HG02884 (cell line): Measurements from ENCODE around the gene SKI.
"Not testable (repeated sequence)": the region's sequence is repeated elsewhere in the genome, so short reads cannot be mapped to it uniquely, and the experiment has no call there.

Source experiments
- ATAC-seq: cut with Tn5 transposase; IDR thresholded peaks from one replicate; pipeline ENCODE4 v1.9.1; 2021; ENCODE audit warnings: mild to moderate bottlenecking, moderate library complexity; ENCODE audit not compliant: unreplicated experiment

Gene SKI

DNA sequence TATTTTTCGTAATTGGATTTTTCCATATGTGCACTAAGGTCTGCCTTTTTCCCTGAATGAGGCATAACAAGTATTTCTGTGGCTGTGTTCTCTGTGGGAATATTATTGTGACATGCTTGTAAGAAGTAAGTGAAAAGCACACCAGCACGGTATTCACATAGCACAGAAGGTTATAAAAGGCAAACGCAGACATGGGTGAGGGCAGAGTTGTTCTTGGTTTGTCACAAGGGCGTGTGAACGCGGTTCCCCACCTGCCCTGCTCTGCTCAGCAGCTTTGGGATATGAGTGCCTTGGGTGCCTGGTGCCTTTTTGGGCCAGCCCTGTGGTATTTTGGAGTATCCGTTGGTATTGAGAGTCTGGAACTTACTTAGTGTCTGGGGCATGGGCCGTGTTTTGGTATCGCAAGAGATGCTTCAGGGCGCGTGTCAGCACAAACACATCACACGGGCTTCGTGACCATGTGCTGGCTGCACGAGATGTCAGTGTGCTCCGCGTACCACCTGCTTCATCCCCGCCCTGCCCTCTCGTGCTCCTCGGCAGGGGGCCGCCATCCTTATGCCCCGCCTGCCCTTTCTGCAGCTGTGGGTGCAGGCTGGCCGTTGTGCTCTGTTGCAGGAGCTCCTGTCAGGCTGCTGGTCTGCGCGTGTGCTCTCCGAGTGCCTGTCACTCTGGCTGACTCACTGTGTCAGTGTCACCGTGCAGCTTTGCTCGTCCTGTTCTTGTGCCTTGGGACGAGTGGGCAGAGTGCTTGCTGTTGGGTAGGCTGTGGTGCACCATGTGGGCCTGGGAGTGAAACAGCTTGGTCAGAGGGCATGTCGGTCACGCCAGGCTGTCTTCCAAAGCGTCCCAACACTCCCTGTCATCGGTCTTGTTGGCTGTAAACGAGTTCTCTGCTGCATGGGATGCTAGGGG is 15.0 kb downstream of the SKI start:
- ATAC-seq: no peak

- not testable (repeated sequence) for ATAC-seq
These were observed 18.9 kb downstream of the SKI start for GRCh38 chr1:2247045-2247394.

GRCh38 chr1:2247760-2248126 is 19.6 kb downstream of the SKI start:
- ATAC-seq: no peak

DNA sequence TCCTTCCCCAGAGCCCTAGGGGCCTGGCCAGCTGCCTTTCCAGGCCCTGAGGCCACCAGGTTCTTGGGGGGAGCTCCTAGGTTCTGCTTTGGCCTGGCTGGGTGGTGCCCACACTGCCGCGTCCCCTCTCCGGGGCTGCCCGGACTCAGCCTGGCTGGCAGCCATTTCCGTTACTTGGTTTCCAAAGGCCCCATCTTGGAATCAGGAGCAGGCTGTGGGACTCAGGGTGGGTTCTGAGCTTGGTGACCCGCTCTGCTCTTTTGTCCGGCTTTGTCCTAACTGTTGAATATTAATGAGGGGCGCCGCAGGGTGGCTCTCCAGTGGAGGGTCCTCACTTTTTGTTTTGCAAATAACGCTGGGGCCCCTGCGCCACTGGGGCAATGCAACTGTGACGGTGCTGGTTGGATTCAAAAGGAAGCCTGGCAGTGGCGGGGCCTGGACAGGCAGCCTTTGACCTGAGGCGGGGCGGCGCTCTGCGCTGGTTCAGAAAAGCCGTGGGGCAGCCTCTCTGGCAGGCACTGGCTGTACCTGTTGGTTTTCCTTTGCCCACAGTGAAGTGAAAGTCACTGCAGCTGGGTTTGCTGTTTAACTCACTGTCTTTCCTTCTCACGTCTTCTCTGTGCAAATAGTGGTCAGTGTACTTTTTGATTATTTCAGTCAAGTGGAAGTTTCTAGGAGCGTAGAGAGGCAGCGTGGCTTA is 20.2 kb downstream of the SKI start:
- ATAC-seq: no peak

GRCh38 chr1:2248854-2249558 is 20.9 kb downstream of the SKI start:
- ATAC-seq: no peak

DNA sequence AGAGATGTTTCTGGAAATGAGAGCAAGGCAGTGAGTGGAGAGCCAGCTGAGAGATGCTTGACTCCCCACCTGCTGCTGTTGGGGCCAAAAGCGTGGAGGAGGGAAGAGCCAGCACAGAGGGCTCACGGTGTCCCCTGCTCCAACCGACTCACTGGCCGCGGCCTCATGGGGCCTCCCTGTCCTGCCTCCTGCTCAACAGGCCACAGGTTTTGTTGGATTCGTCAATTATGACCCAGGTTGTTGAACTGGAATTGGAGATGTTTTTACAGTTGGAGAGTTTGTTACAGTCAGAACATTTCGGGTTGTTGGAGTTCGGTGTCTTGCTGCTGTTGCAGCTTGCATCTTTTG is 21.4 kb downstream of the SKI start:
- ATAC-seq: no peak

GRCh38 chr1:2250721-2251281 is 22.7 kb downstream of the SKI start:
- no peak for ATAC-seq

DNA sequence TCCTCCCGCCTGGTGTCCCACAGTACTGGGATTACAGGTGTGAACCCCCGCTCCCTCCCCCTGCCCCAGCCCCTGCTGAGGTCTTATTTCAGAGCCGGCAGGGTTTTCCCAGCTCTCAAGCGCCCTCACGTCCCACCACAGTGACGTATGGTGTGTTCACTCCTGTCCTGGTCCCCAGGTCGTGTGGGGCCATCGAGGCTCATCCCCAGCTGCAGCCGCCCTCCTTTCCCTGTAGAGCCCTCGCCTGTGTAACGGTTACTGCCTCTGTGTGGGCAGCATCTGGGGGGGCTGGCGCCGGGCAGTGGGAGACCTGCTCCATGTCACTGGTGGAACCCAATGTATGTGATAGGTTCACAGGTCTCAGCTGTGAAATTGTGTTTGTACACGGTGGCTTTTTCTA is 23.2 kb downstream of the SKI start:
- ATAC-seq: no peak

GRCh38 chr1:2251786-2252185 is 23.7 kb downstream of the SKI start:
- no peak for ATAC-seq

GRCh38 chr1:2252423-2252822 is 24.3 kb downstream of the SKI start:
- no peak for ATAC-seq

GRCh38 chr1:2253036-2253796 is 25.1 kb downstream of the SKI start:
- no peak for ATAC-seq

GRCh38 chr1:2253797-2254480 is 25.8 kb downstream of the SKI start:
- no peak for ATAC-seq

- ATAC-seq: no peak
These were observed 26.9 kb downstream of the SKI start for GRCh38 chr1:2255047-2255419.

DNA sequence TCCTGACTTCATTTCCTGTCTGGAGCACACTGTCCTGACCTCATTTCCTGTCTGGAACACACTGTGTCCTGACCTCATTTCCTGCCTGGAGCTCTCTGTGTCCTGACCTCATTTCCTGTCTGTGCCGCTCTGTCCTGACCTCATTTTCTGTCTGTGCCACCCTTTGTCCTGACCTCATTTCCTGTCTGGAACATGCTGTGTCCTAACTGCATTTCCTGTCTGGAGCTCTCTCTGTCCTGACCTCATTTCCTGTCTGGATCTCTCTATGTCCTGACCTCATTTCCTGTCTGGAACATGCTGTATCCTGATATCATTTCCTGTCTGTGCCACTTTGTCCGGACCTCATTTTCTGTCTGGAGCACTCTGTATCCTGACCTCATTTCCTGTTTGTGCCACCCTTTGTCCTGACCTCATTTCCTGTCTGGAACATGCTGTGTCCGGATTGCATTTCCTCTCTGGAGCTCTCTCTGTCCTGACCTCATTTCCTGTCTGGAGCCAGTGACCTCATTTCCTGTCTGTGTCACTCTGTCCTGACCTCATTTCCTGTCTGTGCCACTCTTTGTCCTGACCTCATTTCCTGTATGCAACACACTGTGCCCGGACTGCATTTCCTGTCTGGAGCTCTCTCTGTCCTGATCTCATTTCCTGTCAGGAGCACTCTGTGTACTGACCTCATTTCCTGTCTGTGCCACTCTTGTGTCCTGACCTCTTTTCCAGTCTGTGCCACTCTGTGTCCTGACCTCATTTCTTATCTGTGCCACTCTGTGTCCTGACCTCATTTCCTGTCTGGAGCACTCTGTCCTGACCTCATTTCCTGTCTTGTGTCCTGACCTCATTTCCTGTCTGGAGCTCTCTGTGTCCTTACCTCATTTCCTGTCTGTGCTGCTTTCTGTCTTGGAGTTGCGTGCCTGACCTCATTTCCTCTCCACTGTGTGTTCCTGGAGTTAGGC is 27.6 kb downstream of the SKI start:
- ATAC-seq: no peak

DNA sequence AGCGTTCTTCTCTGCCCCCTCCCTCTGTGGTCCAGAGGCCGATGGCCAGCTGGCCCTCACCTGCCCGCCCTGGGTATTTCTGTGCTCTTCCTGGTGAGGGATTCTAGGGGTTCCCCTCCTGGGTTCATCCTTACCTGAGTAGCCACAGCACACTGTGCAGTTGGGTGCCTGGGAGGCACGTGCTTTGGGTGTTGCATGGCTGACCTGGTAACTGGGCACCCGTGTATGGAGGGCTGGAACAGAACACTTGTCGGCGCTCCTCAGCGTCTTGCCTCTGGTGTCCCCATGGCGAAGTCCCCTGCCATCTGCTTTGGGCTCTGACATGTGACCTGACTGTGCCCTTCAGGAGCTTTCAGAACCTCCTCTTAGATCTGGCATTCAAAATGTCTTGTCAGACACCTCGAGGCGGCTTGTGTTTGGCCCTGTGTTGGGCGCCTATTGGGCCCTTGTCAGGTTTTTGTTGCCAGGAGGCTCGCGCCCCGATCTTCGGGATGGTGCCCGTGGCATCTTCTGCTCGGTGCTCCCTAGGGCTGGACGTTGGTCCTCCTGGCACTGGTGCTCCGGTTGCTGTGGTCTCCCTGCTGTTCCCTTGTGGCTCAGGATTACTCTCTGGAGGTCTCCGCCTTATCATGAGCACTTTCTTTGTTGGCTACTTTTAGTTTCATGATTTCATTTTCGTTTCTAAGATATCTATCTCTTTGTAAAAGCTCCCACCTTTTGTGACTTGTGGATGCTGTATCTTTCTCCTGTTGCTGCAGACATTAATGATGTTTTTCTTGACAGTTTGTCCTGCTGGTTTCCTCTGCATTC is 28.5 kb downstream of the SKI start:
- ATAC-seq: no peak

- ATAC-seq: no peak
These were observed 29.1 kb downstream of the SKI start for GRCh38 chr1:2257245-2257627.

- no peak for ATAC-seq
These were observed 30.1 kb downstream of the SKI start for GRCh38 chr1:2258122-2258681.

DNA sequence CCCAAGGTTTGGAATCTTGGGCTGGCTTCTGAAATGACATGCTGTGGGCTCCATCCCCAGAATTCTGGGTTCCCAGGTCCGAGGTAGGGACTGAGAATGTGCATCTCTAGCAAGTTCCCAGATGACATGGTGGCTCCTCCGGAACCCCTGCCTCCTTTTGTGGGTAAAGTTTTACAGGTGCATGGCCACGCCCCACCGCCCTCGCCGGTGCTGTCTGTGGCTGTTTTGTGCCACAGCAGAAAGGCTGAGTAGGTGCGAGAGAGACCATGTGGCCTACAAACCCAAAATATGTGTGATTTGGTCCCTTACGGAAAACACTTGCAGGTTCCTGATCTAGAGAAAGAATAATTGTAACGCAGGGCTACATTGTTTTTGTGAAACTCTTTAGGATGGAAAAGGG is 30.9 kb downstream of the SKI start:
- no peak for ATAC-seq
